Suppressor macrophage treated with lipopolysaccharide for 4 hours (primary cell): ENCODE measurements around the gene SLC45A3.
"Not testable (repeated sequence)": the region's sequence is repeated elsewhere in the genome, so short reads cannot be mapped to it uniquely, and the experiment has no call there.

Source experiments
- DNase-seq: peaks from one replicate; pipeline ENCODE4 v3.0.0-alpha.2; 2020

Gene SLC45A3

GRCh38 chr1:205666372-205667166 lies 13.7 kb downstream of the SLC45A3 start:
- DNase-seq, result no peak

GRCh38 chr1:205665201-205666045 lies 14.9 kb downstream of the SLC45A3 start:
- DNase-seq, result no peak

- DNase-seq, result no peak
These were observed 15.8 kb downstream of the SLC45A3 start for GRCh38 chr1:205664399-205665017.

GRCh38 chr1:205663286-205663936 lies 16.9 kb downstream of the SLC45A3 start:
- DNase-seq, result peak; percentile 81

- no peak for DNase-seq
These were observed 17.5 kb downstream of the SLC45A3 start for GRCh38 chr1:205662791-205663190.

GRCh38 chr1:205662135-205662738 lies 18.1 kb downstream of the SLC45A3 start:
- DNase-seq, result no peak

GRCh38 chr1:205661429-205662134 lies 18.7 kb downstream of the SLC45A3 start:
- DNase-seq, result no peak

GRCh38 chr1:205660361-205660760 lies 19.9 kb downstream of the SLC45A3 start:
- DNase-seq, result no peak

- DNase-seq, result peak; percentile 83
These were observed 21.2 kb downstream of the SLC45A3 start for GRCh38 chr1:205658943-205659581.

GRCh38 chr1:205656236-205656635 lies 24.1 kb downstream of the SLC45A3 start:
- no peak for DNase-seq

- DNase-seq, result no peak
These were observed 27.3 kb downstream of the SLC45A3 start for GRCh38 chr1:205652984-205653383.

- no peak for DNase-seq
These were observed 30.1 kb downstream of the SLC45A3 start for GRCh38 chr1:205650241-205650640.

- no peak for DNase-seq
These were observed 34.8 kb downstream of the SLC45A3 start for GRCh38 chr1:205645519-205645918.

GRCh38 chr1:205642679-205643307 lies 37.5 kb downstream of the SLC45A3 start:
- no peak for DNase-seq

- DNase-seq, result no peak
These were observed 40.7 kb downstream of the SLC45A3 start for GRCh38 chr1:205639567-205639966.

GRCh38 chr1:205637854-205638468 lies 42.3 kb downstream of the SLC45A3 start:
- DNase-seq, result no peak

GRCh38 chr1:205636732-205637131 lies 43.6 kb downstream of the SLC45A3 start:
- DNase-seq, result no peak

- DNase-seq, result not testable (repeated sequence)
These were observed 44.2 kb downstream of the SLC45A3 start for GRCh38 chr1:205636138-205636530.

GRCh38 chr1:205633421-205633976 lies 46.8 kb downstream of the SLC45A3 start:
- DNase-seq, result peak; percentile 11

- DNase-seq, result no peak
These were observed 47.6 kb downstream of the SLC45A3 start for GRCh38 chr1:205632669-205633169.
